HG03558 (cell line): Measurements from ENCODE around the gene PARP9.

Experiments used
- ATAC-seq: cut with Tn5 transposase; IDR thresholded peaks from one replicate; pipeline ENCODE4 v1.9.1; 2021; ENCODE audit warnings: moderate number of reproducible peaks; ENCODE audit not compliant: unreplicated experiment; ENCODE audit errors: extremely low read depth

PARP9 gene

DNA sequence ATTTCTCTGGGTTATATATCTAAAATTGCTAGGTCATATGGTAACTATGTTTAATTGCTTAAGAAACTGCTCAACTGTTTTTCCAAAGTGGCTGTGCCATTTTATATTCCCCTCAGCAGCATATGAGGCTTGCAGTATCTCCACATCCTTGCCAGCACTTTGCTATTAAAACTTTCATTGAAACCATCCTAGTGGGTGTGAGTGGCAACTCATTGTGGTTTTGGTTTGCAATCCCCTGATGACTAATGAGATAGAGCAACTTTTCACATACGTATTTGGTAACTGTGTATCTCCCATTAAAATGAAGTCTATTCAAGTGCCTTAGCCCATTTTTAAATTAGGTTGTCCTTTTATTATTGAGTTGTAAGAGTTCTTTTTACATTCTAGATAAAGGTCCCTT, 66.7 kb downstream of the PARP9 start:
- peak; percentile 89 for ATAC-seq

- ATAC-seq: no peak
Measured at GRCh38 chr3:122496508-122496907, 67.6 kb downstream of the PARP9 start.

DNA sequence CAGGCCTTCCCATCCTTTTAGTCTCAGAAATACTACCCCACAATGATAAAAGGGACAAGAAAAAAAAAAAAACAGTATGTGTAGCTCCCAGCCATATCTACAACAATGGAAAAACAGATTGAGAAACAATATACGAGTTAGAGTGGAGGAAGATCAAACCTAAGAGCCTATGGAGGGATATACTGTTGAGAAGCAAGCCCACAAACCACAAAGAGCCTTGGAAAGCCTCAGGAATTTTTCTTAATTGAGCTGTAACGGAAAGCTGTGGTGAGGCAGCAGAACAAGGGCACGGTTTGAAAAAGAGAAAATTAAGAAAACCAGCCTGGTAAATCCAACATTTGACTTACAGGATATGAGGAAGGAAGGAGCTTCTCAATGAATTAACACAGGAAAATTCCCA, 70.8 kb downstream of the PARP9 start:
- ATAC-seq: no peak

DNA sequence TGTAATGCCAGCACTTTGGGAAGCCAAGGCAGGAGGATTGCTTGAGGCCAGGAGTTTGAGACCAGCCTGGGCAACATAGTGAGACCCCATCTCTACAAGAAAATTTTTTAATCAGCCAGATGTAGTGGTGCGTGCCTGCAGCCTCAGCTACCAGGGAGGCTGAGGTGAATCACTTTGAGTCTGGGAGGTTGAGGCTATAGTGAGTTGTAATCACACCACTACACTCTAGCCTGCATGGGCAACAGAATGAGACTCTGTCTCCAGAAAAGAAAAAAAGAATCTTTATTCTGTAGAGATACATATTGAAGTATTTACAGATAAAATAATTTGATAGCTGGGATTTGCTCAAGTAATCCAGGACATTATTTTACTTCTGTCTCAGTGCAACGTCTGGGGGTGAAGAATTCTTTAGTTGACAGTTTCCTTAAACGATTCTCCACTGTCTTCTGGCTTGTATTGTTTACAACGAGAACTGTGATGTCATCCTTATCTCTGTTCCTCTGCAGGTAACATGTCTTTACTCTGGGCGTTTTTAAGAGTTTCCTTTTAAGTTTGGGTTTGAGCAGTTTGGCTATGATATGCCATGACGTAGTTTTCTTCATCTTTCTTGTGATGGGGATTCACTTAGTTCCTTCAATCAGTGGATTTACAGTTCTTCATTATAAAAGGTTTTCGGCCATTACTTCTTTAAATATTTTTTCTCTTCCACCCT, 75.7 kb downstream of the PARP9 start:
- ATAC-seq: no peak

DNA sequence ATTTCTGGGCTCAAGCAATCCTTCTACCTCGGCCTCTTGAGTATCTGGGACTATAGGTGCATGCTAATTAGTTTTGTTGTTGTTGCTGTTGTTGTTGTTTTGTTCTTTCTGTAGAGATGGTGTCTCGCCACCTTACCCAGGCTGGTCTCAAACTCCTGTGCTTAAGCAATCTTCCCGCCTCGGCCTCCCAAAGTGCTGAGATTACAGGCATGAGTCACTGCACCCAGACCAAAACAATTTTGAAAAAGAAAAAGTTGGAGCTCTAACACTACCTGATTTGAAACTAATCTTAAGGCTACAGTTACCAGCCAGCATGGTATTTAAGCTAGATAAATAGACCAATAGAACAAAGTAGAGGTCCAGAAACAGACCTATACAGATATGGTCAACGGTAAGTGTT, 79.1 kb downstream of the PARP9 start:
- no peak for ATAC-seq

- ATAC-seq: no peak
Measured at GRCh38 chr3:122481390-122481789, 82.7 kb downstream of the PARP9 start.
